IMR-90 (cell line): ENCODE data around the gene CFAP61. TPM values are rescaled to one million over a fixed set of nuclear protein-coding genes. Genes with fewer than 3 reads are reported as not detected.

Source experiments
- ATAC-seq: fragments of 200-7000 bp; cut with Tn5 transposase; 2 replicates; pipeline ENCODE4 v1.9.1; 2020; ENCODE audit warnings: low read depth, mild to moderate bottlenecking, moderate library complexity
- BruUV-seq: library from RNA; stranded (reverse); fragments of 400-500 nt; replicated peaks from 2 replicates; lab custom pipeline; 2021; lab: Mats Ljungman, UMichigan
- CTCF ChIA-PET: fragments of 300-600 bp; formaldehyde crosslinking; extraction: SDS; loops from one replicate; lab custom pipeline; 2021; ENCODE audit warnings: antibody characterized with exemption; lab: Yijun Ruan, JAX
- POLR2A ChIA-PET: fragments of 300-600 bp; sonication (Branson Sonifier 250); formaldehyde crosslinking; loops from one replicate; lab custom pipeline; 2022; ENCODE audit warnings: antibody characterized with exemption; ENCODE audit not compliant: unreplicated experiment; lab: Charles Lee
- DNase-seq: peaks from one replicate; pipeline ENCODE4 v3.0.0; 2013
- H2AFZ ChIP-seq: replicated peaks from 2 replicates; pipeline ENCODE3; 2013; ENCODE audit warnings: low read length, mild to moderate bottlenecking; ENCODE audit not compliant: poor library complexity
- H2AK5ac ChIP-seq: 2 replicates; pipeline ENCODE4 v1.6.1; 2013; ENCODE audit warnings: low read depth, low read length, inconsistent platforms
- H2AK9ac ChIP-seq: replicated peaks from 2 replicates; pipeline ENCODE3; 2013; ENCODE audit warnings: mild to moderate bottlenecking, low read depth, low read length, moderate library complexity; ENCODE audit not compliant: poor library complexity
- H2BK120ac ChIP-seq: 2 replicates; pipeline ENCODE4 v1.6.1; 2013; ENCODE audit warnings: low read depth, low read length, inconsistent platforms
- H2BK15ac ChIP-seq: 3 replicates; pipeline ENCODE4 v1.6.1; 2013; ENCODE audit warnings: low read depth, low read length, inconsistent platforms
- H2BK20ac ChIP-seq: 2 replicates; pipeline ENCODE4 v1.6.1; 2013; ENCODE audit warnings: low read depth, mild to moderate bottlenecking, inconsistent platforms, low read length, moderate library complexity
- H2BK5ac ChIP-seq: 2 replicates; pipeline ENCODE4 v1.6.1; 2013; ENCODE audit warnings: mild to moderate bottlenecking, low read depth, low read length, inconsistent platforms; ENCODE audit not compliant: poor library complexity, severe bottlenecking
- H3K14ac ChIP-seq: replicated peaks from 2 replicates; pipeline ENCODE4 v1.6.1; 2013; ENCODE audit warnings: low read depth, low read length, inconsistent platforms
- H3K18ac ChIP-seq: 2 replicates; pipeline ENCODE4 v1.6.1; 2013; ENCODE audit warnings: low read depth, low read length, control low read depth
- H3K23ac ChIP-seq: 2 replicates; pipeline ENCODE4 v1.6.1; 2013; ENCODE audit warnings: low read depth, low read length, inconsistent platforms
- H3K27ac ChIP-seq: 2 replicates; pipeline ENCODE4 v1.5.1; 2013; ENCODE audit warnings: mild to moderate bottlenecking, control low read depth, low read length; ENCODE audit not compliant: insufficient read depth
- H3K27me3 ChIP-seq: 2 replicates; pipeline ENCODE4 v1.6.1; 2013; ENCODE audit warnings: low read length; ENCODE audit not compliant: control insufficient read depth, insufficient read depth
- H3K36me3 ChIP-seq: 2 replicates; pipeline ENCODE4 v1.6.1; 2013; ENCODE audit warnings: low read length, mixed read lengths; ENCODE audit not compliant: control insufficient read depth, insufficient read depth
- H3K4ac ChIP-seq: 2 replicates; pipeline ENCODE4 v1.6.1; 2013; ENCODE audit warnings: low read depth, low read length, inconsistent platforms
- H3K4me1 ChIP-seq: 2 replicates; pipeline ENCODE4 v1.6.1; 2013; ENCODE audit warnings: low read length, mixed read lengths; ENCODE audit not compliant: control insufficient read depth, insufficient read depth
- H3K4me2 ChIP-seq: 2 replicates; pipeline ENCODE4 v1.6.1; 2013; ENCODE audit warnings: low read depth, mild to moderate bottlenecking, control low read depth, low read length, moderate library complexity
- H3K4me3 ChIP-seq: 2 replicates; pipeline ENCODE4 v1.5.1; 2013; ENCODE audit warnings: low read depth, mild to moderate bottlenecking, control low read depth, low read length, moderate library complexity; ENCODE audit not compliant: insufficient read depth
- H3K56ac ChIP-seq: 2 replicates; pipeline ENCODE4 v1.6.1; 2013; ENCODE audit warnings: low read length, inconsistent platforms; ENCODE audit not compliant: insufficient read depth; ENCODE audit errors: extremely low read depth
- H3K79me1 ChIP-seq, 2 experiments: 2 replicates each; pipeline ENCODE4 v1.6.1; 2013; ENCODE audit warnings: low read length in 2 of 2, inconsistent platforms in 1 of 2, low read depth in 1 of 2
- H3K9ac ChIP-seq: 2 replicates; pipeline ENCODE4 v1.6.1; 2013; ENCODE audit warnings: low read depth, low read length, control low read depth
- H3K9me1 ChIP-seq: 2 replicates; pipeline ENCODE4 v1.6.1; 2013; ENCODE audit warnings: low read length, inconsistent platforms; ENCODE audit not compliant: insufficient read depth
- H3K9me3 ChIP-seq: 2 replicates; pipeline ENCODE4 v1.6.1; 2013; ENCODE audit warnings: low read length; ENCODE audit not compliant: control insufficient read depth, insufficient read depth
- H4K20me1 ChIP-seq: 2 replicates; pipeline ENCODE4 v1.6.1; 2013; ENCODE audit warnings: low read length, inconsistent platforms; ENCODE audit not compliant: insufficient read depth
- H4K5ac ChIP-seq: 2 replicates; pipeline ENCODE4 v1.6.1; 2013; ENCODE audit warnings: mild to moderate bottlenecking, low read depth, low read length, control low read depth
- H4K8ac ChIP-seq, 2 experiments: 2 replicates each; pipeline ENCODE4 v1.6.1; 2013; ENCODE audit warnings: low read depth in 2 of 2, low read length in 2 of 2, control low read depth in 1 of 2, inconsistent platforms in 1 of 2
- H4K91ac ChIP-seq: 2 replicates; pipeline ENCODE4 v1.6.1; 2013; ENCODE audit warnings: low read depth, low read length, inconsistent platforms; ENCODE audit not compliant: insufficient read depth
- ELK1 ChIP-seq: fragments of 150-350 bp; IDR thresholded peaks from 2 replicates; pipeline ENCODE4 v1.6.1; 2016; ENCODE audit warnings: low read depth, mild to moderate bottlenecking, low read length, moderate library complexity, borderline replicate concordance
- FOS ChIP-seq: fragments of 150-350 bp; IDR thresholded peaks from 2 replicates; pipeline ENCODE4 v1.6.1; 2016; ENCODE audit warnings: low read depth, low read length
- MAFK ChIP-seq: IDR thresholded peaks from 2 replicates; pipeline ENCODE4 v1.6.1; 2012; ENCODE audit warnings: low read depth, low read length, improper control_type of control experiment
- MXI1 ChIP-seq: IDR thresholded peaks from 2 replicates; pipeline ENCODE4 v1.6.1; 2012; ENCODE audit warnings: low read depth, mild to moderate bottlenecking, low read length, moderate library complexity, borderline replicate concordance
- POLR2A ChIP-seq: IDR thresholded peaks from 2 replicates; pipeline ENCODE4 v1.6.1; 2012; ENCODE audit warnings: mild to moderate bottlenecking, low read depth, low read length
- RAD21 ChIP-seq: IDR thresholded peaks from 2 replicates; pipeline ENCODE4 v1.6.1; 2012; ENCODE audit warnings: low read length, improper control_type of control experiment
- RCOR1 ChIP-seq: IDR thresholded peaks from 2 replicates; pipeline ENCODE4 v1.6.1; 2012; ENCODE audit warnings: mild to moderate bottlenecking, low read length, improper control_type of control experiment; ENCODE audit not compliant: insufficient replicate concordance
- RFX5 ChIP-seq: IDR thresholded peaks from 2 replicates; pipeline ENCODE4 v1.8.0; 2012; ENCODE audit warnings: low read depth, mild to moderate bottlenecking, low read length, moderate library complexity
- SMC3 ChIP-seq: fragments of 150-350 bp; IDR thresholded peaks from 2 replicates; pipeline ENCODE4 v1.6.1; 2016; ENCODE audit warnings: low read depth, mild to moderate bottlenecking, antibody characterized with exemption, low read length, moderate library complexity
- WGBS, 2 experiments: methylation state at CpG; one replicate each; pipeline versions ENCODE4 v1.1.5 to v1.1.7; 2013; ENCODE audit warnings: missing lambda C conversion rate in 2 of 2; ENCODE audit not compliant: insufficient read length in 1 of 2; ENCODE audit errors: extremely low coverage in 2 of 2; 5-methylcytosine and 5-hydroxymethylcytosine counted together
- dilution Hi-C: fragments of 300-500 bp; cut with HindIII; formaldehyde crosslinking; loops from one replicate; pipeline ENCODE4 v1.14.3; 2018; ENCODE audit warnings: low sequenced_read_pairs; ENCODE audit not compliant: unreplicated experiment
- in situ Hi-C: fragments of 300-500 bp; cut with MboI; formaldehyde crosslinking; loops from 3 replicates; pipeline ENCODE4 v1.14.3; 2019; ENCODE audit warnings: low sequenced_read_pairs, inconsistent platforms, mixed read lengths
- intact Hi-C: fragments of 100-400 bp; cut with micrococcal nuclease; formaldehyde crosslinking; loops from 2 replicates; pipeline ENCODE4 v1.10.0; 2022
- polyA plus RNA-seq, 3 experiments: library from polyadenylated mRNA; depleted of rRNA; stranded (reverse); fragments of >200 nt; gene quantifications; 2 replicates each; pipeline ENCODE4 v1.2.3, GENCODE V29; 2012; ENCODE audit warnings: low replicate concordance in 1 of 3
- total RNA-seq: library from RNA; depleted of rRNA; stranded (reverse); fragments of >200 nt; gene quantifications from 2 replicates; pipeline ENCODE4 v1.2.3, GENCODE V29; 2012

The CFAP61 gene
- total and polyA plus RNA-seq, 2 of the 4 experiments (the other 2 are of a cell fraction): 0.07 TPM; not detected in 1

GRCh38 chr20:20143646-20144045 is 91.3 kb downstream of the CFAP61 start:
- no TSS peak for BruUV-seq
- DNase-seq: no peak

More at GRCh38 chr20:20143646-20144045, 91.3 kb downstream of the CFAP61 start:
- no peak overlapping the region for H2BK15ac ChIP-seq
- H3K4me3 ChIP-seq: no peak overlapping the region
- H4K8ac ChIP-seq: no peak overlapping the region
- H2BK5ac ChIP-seq: no peak overlapping the region
- no peaks in the 10 kb centered on the region for H3K4me1 ChIP-seq
- no peak overlapping the region for H3K27ac ChIP-seq
- no peak overlapping the region for H3K23ac ChIP-seq
- no peak overlapping the region for H4K5ac ChIP-seq
- H3K4ac ChIP-seq: no peak overlapping the region
- no peaks in the 10 kb centered on the region for H3K36me3 ChIP-seq
- H3K14ac ChIP-seq: no peak overlapping the region
- H3K9ac ChIP-seq: no peak overlapping the region
- no peaks in the 10 kb centered on the region for H3K9me1 ChIP-seq
- no peak overlapping the region for H2AFZ ChIP-seq
- no peak overlapping the region for H2AK5ac ChIP-seq
- dilution Hi-C loops (no loop called here), in situ Hi-C loops (no loop called here), intact Hi-C loops (no loop called here)
- no peak for ATAC-seq
- no peak overlapping the region for H2AK9ac ChIP-seq
- CTCF ChIA-PET: no interaction called here
- no peaks in the 10 kb centered on the region for H3K27me3 ChIP-seq
- no peaks in the 10 kb centered on the region for H3K9me3 ChIP-seq
- no peak overlapping the region for H4K91ac ChIP-seq
- H4K20me1 ChIP-seq: no peaks in the 10 kb centered on the region
- no peak overlapping the region for H2BK20ac ChIP-seq
- no peak overlapping the region for H3K4me2 ChIP-seq
- no peaks in the 10 kb centered on the region for H3K79me1 ChIP-seq
- H3K18ac ChIP-seq: no peak overlapping the region
- H3K56ac ChIP-seq: no peak overlapping the region
- TF ChIP-seq RCOR1 (no peak), ELK1 (no peak), RFX5 (no peak), RAD21 (no peak), MXI1 (no peak), POLR2A (no peak), MAFK (no peak), FOS (no peak), SMC3 (no peak)
- WGBS, 2 experiments: 8% methylated on average over 2 of the region's 2 CpGs; no CpG with 5 or more reads in 1 of the 2 experiments
- no peak overlapping the region for H2BK120ac ChIP-seq
- POLR2A ChIA-PET: no interaction called here
